GM19372 (cell line): Measurements from ENCODE around the gene TNNT2.

ENCODE experiments used
- ATAC-seq: cut with Tn5 transposase; IDR thresholded peaks from one replicate; pipeline ENCODE4 v1.9.1; 2021; ENCODE audit warnings: mild to moderate bottlenecking, low read depth, moderate library complexity; ENCODE audit not compliant: unreplicated experiment

Gene TNNT2

DNA sequence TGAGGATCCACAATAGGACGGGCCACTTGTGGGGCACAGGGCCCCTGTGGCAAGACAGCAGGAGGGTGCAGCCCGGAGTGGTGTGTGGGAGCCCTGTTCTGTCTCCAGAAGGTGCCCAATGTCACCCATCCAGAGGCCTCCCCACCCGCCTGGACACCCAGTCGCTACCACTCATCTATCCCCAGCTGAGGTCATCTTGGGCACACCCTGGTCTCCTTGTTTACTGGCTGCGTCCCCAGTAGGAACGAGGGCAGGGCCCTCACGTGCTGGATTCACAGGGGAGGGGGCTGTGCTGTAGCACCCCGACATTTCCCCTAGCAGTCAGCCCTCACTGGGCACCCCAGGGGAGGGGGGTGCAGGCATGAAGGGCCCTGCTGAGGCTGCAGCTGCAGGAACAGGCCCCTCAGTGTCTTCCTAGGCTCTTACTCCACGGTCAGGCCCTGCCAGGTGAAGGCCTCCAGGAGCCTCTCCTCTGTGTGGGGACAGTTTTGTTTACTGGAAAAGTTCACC lies 2.3 kb upstream of the TNNT2 start:
- no peak for ATAC-seq

DNA sequence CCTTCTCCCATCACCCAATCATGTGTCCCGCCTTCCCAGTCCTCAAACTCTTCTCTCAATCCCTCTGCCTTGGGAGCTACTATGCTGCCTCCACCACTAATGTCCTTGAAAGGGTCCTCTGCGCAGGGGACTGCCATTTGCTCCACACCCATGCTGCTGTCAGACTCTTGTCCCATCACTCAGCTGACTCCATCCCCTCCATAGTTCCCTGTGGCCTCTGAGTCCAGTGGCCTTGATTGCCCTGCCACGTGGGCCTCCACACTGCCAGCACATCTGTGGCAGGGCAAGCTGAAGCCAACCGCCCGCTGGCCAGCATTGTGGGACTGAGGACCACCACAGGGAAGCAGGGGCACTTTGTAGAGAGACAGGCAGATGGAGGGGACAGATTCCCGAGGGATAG lies 1.3 kb upstream of the TNNT2 start:
- ATAC-seq, result no peak

DNA sequence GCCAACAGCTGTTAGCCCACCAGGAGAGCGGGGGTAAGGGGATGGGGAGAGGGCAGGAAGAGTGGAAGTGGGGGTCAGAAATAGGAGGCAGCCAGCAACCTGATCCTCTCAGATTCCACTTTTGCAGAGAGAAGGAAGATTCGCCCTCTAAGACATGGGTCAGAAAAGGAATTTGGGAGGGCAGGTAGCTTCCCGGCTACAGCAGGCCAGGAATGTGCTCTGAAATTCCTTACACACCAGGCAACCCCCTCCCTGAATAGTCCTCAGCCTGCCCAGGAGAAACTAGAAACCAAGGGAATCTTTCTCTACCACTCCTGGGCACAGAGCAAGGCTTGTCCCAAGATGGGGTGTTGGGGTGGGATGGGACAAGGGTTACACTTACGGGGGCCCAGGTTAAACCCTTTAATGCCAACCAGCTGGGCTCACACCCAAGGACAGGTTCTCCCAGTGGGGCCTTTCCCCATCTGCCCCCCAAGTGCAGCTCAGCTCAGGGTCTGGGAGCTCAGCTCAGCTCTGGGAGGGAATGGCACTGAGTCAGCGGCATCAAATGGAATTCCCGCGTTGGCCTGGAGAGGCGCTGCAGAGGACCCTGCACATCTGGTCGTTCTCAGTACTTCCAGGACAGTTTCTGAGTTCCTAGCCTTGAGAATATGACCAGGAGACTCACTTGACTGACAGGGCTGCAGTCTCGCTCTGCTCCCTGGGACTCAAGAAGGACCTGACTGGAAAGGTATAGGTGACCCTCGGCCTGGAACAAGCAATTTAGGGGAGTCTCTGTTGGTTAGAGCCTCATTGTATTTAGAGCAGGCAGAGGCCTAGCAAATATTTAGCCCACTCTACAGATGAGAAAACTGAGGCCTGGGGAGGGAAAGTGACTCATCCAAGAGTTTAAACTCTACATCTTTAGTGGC lies 761 bp downstream of the TNNT2 start:
- ATAC-seq, result no peak

DNA sequence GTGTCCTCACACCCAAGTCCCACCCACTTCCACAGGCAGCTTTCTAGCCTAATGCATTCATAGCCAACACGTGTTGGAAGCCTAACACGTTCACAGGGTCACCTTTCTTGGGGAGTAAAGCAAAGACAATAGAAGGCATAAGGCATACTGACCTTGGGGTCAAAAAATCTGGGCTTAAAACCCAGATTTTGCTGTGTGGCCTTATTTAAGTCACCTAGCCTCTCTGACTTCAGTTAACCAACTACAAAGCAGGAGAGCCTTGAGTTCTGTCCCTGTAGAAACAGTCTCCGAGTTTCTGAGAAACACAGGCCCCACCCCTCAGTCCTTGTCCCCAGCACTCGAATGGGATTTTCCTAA lies 1.4 kb downstream of the TNNT2 start:
- ATAC-seq, result no peak

DNA sequence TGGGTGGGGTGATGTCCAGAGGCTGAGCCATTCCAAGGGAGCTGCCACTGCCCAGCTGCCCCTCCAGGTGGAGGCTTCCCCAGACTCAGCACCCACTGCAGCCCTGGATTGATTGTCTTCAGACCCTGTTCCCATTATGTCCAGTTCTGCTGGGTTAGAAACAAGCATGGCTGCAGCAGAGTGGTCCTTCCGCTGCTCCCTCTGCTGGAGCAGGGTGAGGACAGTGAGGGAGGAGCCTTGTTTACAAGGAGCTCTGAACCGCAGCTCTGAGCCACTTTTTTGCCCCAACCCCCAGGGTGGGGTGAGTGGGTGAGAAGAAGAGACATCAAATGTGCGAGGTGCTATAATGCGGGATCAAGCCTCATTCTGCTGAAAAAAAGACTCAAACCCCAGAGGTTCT lies 2.3 kb downstream of the TNNT2 start:
- no peak for ATAC-seq

DNA sequence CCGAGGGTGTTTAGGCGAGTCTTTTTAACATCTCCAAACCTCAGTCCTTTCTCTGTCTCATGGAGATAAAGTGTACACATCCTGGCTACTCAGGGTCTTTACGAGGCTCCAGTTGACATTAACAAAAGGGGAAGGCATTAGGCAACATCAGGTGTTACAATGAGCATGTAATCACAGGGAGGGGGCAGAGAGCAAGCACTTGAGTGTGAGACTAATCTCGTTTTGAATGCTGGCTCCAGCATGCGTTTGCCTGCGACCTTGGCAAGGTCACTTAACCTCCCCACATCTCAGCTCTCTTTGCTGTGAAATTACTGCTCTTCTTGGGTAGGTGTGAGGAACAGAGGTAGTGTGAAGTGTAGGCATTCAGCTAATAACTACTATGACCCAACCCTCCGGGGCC lies 3.1 kb downstream of the TNNT2 start:
- no peak for ATAC-seq

DNA sequence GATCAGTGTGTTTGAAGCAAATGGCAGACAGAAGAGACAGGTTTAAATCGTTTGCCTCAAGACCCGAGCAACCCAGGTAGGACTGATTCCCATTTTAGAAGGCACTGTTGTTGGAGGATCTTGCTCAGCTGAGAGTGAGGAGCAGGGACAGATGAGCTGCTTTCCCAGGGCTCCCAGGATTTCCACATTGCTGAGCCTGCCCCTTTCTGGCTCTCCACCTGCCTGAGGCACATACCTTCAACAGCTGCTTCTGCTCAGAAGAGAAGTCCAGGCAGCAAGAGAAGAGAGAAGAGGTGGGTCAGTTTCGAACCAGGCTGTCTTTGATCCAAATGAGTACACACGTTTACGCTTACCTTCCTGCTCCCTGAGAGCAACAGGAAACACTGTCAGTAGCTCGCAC lies 5.7 kb downstream of the TNNT2 start:
- ATAC-seq, result no peak

DNA sequence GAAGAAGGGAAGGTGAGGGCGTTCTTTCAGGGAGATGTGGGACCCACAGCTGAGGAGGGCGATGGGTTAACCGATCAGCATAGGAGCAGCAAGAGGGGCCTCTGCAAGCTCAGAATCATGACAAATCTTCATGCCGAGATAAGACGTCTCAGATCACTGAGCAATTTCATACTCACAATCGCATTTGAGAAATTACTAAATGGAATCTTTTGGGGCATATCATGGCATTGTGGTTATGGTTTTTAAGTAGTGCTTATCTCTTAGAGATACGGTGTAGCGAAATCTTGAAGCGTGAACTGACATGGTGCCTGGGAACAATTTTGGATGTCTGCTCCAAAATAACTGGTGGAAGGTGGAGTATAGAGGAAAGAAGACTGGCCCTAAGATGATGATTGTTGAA lies 6.2 kb downstream of the TNNT2 start:
- ATAC-seq, result no peak

DNA sequence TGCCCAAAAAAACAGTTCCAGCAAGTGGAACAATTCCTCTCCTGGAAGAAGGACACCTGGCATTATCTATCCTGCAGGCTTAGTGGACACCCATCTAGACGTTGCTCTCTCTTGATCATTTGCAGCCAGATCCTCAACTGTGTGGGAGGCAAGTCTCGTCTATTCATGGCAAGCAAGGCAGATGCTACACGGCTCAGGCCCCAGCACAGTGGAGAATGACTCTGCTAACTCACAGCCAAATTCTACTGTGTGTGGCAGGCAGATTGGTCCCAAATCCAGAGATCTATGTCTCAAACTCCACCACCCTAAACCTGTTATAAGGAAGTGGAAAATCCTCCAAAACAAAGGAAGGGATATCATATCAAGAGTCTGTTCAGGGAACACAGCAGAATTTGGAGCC lies 7.0 kb downstream of the TNNT2 start:
- ATAC-seq, result no peak

DNA sequence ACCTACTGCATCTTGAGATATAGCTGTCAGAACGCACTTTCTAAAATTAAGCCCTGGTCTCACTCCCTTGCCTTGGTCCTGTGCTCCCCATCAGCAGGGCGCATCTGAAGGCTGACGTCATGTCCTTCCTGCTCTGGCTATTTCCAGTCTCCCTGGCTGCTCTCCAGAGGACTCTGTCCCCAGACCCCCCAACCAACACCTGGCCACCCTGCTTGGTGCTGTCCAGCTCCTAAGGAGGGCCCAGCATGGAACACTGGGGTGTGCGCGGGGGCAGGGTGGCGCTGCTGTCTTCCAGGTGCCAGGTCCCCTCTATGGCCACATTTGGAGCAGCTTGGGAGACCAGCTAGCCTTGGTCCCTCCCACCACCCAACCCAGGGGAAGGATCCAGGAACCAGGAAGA lies 8.3 kb downstream of the TNNT2 start:
- no peak for ATAC-seq

DNA sequence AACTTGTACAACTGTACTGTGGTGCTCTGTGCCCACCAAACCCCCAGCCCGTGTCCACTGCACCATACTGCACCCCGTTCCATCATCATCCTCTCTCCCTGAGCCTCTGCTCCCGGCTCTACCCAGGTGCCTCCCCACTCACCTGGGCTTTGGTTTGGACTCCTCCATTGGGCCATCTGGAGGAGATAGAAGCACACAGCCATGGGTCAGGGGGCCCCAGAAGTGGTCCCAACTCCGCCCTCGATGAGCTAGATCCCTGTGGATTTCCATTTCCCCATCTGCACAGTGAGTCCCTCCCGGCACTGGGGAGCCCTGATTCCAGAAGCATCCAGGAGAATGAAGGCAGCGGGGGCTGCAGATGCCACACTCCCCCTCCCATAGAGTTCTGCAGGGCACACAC lies 10.8 kb downstream of the TNNT2 start:
- no peak for ATAC-seq

DNA sequence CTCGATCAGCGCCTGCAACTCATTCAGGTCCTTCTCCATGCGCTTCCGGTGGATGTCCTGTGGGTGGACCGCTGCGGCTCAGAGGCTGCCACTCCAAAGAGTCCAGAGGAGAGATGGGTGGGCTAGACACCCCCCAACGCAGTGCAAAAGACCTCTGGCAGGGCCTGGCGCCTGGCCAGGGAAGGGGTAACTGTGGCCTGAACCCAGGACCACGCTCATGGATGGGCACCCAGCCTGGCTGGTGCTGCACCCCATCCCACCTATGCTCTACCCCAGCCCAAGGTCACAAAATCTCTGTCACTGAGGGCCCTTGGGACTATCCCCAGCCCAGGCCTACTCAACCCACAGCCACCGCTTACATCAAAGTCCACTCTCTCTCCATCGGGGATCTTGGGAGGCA lies 12.2 kb downstream of the TNNT2 start:
- ATAC-seq, result no peak

DNA sequence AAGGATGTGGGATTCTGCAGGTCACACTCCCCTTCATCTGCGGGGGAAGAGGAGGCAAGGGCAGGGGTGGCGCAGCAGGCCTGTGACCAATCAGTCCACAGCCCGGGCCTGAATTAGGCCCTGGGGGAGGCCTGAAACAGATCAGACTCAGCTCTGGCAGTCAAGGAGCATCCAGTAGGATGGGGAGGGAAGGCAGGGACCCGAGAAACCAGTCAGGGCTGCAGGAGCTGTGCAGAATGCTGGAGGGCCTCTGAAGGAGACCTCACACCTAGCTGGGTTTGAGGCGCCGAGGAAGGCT lies 12.7 kb downstream of the TNNT2 start:
- no peak for ATAC-seq

DNA sequence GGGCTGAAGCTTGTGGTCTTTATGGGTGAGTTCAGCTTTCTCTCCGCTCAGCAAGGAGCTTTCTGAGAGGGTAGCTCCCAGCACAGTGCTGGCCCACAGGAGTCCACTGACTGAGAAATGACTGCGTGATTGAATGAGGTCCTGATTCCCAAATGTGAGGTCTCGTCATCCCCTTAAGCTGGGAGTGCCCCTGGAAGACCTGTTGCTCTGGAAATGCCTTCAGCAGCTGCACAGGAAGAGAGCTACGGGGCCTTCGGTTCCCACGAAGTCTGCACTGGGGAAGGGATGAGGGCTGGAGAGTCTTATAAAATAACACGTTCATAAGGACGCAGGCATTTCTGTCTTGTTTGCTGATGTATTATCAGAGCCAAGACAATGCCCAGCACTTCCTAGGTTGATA lies 14.0 kb downstream of the TNNT2 start:
- ATAC-seq, result no peak

DNA sequence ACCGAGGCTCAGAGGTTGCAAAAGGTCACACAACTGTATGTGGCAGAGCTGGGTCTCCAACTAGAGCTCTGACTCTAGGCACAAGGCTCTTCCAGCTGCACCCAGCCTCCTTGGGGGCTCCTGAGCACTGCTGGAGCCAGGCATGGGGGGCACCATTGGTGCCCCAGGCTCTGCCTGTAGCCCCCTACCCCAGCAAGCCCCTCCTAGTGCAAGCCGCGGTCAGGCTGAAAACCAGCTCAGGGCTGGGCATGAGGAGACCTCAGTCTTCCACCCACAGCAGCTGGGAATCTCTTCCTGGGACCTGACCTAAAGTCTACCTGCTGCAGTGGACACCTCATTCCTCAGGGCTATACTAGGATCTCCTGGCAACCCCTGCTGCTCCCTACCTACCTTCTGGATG lies 14.6 kb downstream of the TNNT2 start:
- ATAC-seq, result no peak

DNA sequence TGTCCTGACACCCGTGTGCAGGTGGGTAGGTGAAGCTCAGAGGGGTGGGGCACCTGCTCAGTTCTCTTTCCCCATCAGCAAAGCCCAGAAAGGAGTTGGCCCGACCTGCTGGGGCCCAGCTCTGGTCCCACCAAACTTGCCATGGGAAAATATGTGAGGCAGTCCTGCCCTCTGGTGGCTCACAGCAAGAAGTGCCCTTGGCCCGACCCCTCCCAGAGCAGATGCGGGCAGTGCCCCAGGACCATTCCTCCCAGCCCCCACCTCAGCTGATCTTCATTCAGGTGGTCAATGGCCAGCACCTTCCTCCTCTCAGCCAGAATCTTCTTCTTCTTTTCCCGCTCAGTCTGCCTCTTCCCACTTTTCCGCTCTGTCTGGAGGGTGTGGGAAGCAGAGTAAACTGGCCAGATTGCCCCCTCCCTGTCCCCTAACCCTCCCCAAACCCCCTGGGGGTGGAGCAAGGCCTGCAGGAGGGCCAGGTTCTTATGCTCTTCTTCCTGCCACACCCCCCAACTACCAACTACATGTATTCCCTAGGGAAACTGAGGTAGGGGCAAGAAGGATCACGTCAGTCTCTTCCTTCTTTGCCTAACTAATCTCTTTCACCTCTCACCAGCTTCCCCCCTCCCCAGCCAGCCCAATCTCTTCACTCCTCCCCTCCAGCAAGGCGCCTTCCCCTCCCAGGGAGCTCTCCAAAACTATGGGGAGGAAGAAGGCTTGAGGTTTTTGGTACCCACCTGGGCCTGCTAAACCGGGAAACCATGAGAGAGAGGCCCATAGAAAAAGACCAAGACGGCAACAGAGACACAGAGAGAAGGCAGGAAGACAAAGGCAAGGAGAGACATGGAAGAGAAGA lies 15.6 kb downstream of the TNNT2 start:
- ATAC-seq, result no peak

DNA sequence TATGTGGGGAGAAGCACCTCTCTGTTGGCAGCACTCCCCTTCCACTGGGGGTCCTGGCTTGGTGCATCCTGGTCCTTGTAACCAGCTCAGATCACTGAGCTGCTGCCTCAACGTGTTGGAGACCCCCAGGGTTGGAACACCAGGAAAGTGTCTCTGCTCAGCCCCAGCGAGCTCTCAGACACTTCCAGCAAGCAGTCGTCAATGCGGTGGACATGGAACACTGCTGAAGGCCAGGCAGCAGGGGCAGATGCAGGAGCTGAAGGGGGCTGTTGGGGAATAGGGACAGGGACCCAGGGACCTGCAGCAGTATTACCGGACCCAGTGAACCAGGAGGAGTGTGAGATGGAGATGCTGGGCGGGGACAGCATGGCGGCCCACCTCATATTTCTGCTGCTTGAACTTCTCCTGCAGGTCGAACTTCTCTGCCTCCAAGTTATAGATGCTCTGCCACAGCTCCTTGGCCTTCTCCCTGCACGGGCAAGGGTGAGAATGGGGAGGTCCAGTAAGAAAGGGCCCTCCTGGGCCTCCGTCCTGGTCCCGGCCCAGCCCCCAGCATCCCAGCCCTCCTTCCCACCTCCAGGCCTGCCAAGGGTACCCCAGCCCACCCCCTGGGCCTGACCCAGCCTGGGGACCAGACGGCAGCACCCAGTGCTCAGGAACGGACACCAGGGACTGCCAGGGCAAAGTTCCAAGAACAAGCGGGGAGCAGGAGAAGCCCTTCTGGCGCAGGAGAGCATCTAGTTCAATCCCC lies 16.4 kb downstream of the TNNT2 start:
- ATAC-seq, result no peak

DNA sequence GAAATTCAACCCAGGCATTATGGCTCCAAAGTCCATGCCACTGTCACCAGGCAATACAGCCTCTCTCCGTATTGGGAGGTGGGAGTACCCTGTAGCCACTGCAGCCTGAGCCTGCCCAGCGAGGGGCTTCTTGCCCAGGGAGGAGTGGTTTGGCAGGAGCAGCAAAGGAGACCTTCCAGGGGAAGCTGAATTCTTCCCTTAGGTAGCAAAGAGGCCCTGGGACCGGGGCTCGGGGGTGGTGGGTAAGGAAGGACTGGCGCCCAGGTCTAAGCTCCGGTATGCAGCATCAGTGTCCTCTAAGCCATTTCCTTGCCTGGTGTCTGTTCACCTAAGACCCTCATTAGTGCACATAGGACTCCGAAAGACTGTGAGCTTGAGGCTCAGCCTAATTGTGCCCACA lies 17.0 kb downstream of the TNNT2 start:
- no peak for ATAC-seq

DNA sequence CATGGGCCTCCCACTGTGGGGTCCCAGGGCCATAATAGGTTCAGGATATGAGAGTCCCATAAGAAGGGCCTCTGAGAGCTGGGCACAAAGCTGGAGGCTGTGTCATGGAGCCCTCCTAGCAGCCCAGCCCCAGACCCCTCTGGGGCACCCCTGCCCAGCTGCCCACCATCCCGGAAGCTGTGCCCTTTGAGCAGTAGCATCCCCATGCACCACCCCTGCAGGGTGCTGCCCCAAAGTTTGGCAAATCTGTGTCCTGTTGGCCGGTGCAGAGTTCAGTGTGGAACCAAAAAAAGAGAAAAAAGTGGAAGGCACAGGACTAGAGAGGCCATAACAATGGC lies 17.6 kb downstream of the TNNT2 start:
- ATAC-seq, result no peak

DNA sequence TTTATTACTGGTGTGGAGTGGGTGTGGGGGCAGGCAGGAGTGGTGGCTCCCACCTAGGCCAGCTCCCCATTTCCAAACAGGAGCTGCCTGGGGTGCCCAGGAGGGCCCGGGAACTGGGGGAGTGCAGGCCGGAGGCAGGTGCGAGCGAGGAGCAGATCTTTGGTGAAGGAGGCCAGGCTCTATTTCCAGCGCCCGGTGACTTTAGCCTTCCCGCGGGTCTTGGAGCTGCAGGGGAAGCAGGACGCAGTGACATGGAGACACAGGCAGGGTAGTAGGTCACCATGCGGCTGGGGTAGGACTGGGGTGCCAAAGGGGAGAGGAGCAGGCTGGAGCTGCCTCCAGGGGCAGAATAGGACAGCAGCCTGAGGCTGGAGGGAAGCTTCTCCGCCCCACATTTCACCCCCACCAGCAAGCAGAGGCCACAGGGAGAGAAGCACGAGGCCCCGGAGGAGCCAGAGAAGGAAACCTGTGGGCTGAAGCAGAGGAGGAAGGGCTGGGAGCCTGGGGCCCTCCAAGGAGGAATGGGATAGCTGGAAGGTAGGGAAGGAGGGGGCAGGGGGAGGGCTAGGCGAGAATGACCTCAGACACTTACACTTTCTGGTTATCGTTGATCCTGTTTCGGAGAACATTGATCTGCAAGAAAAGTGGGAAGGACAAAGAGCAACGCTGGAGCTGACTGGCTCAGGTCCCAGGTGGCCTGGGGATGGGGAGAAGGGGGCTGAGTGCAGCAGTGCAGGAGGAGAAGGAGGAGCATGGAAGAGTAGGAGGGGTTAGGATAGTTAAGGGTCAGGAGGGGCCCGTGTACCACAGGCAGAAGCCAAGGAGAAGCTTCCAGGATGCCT lies 18.2 kb downstream of the TNNT2 start:
- ATAC-seq, result no peak
